GM12878 (cell line): ENCODE measurements around the gene DLG2. TPM values are rescaled to one million over a fixed set of nuclear protein-coding genes. Genes with fewer than 3 reads are reported as not detected.

Source experiments
- ATAC-seq: fragments of 200-7000 bp; cut with Tn5 transposase; 3 replicates; pipeline ENCODE4 v1.9.1; 2020; ENCODE audit warnings: mild to moderate bottlenecking, moderate library complexity
- BruUV-seq: library from RNA; stranded (reverse); fragments of 400-500 nt; replicated peaks from 2 replicates; lab custom pipeline; 2021; lab: Mats Ljungman, UMichigan
- CTCF ChIA-PET: fragments of 300-600 bp; sonication (Branson Sonifier 250); formaldehyde crosslinking; extraction: SDS; loops from one replicate; lab custom pipeline; 2021; ENCODE audit warnings: inconsistent platforms; lab: Yijun Ruan, JAX
- POLR2A ChIA-PET: fragments of 350-600 bp; formaldehyde crosslinking; extraction: SDS; loops from one replicate; lab custom pipeline; 2021; ENCODE audit warnings: inconsistent platforms; lab: Charles Lee
- RAD21 ChIA-PET: fragments of 300-600 bp; sonication (Branson Sonifier 250); formaldehyde crosslinking; loops from one replicate; lab custom pipeline; 2023; ENCODE audit warnings: antibody characterized with exemption; ENCODE audit not compliant: unreplicated experiment; lab: Charles Lee
- SMC1A ChIA-PET: fragments of 300-600 bp; sonication (Branson Sonifier 250); formaldehyde crosslinking; loops from one replicate; lab custom pipeline; 2023; ENCODE audit not compliant: unreplicated experiment, uncharacterized antibody; lab: Charles Lee
- DNase-seq: peaks from one replicate; pipeline ENCODE4 v3.0.0-alpha.2; 2011; ENCODE audit warnings: low read depth, low spot score
- FAIRE-seq: peaks from 3 replicates; lab custom pipeline; 2011; peaks lifted over from hg19 to GRCh38; lab: Jason Lieb, UNC
- H2AFZ ChIP-seq: 2 replicates; pipeline ENCODE4 v1.6.0; 2011; ENCODE audit warnings: low read depth, low read length, control low read depth; ENCODE audit not compliant: control insufficient read depth
- H3K27ac ChIP-seq: 2 replicates; pipeline ENCODE4 v1.5.1; 2011; ENCODE audit warnings: control low read depth; ENCODE audit not compliant: control insufficient read depth, insufficient read depth
- H3K27me3 ChIP-seq, 2 experiments: replicated peaks in 1 of 2; 2 replicates each; pipeline versions ENCODE4 v1.6.0 to v1.6.1; 2011; ENCODE audit warnings: low read length in 1 of 2; ENCODE audit not compliant: control insufficient read depth in 2 of 2, insufficient read depth in 2 of 2
- H3K36me3 ChIP-seq, 2 experiments: 2 replicates each; pipeline ENCODE4 v1.5.1; 2011; ENCODE audit warnings: low read length in 1 of 2; ENCODE audit not compliant: control insufficient read depth in 2 of 2, insufficient read depth in 2 of 2
- H3K4me1 ChIP-seq: 2 replicates; pipeline ENCODE4 v1.6.1; 2011; ENCODE audit warnings: mild to moderate bottlenecking, low read length, moderate library complexity, mixed read lengths; ENCODE audit not compliant: control insufficient read depth, insufficient read depth
- H3K4me2 ChIP-seq: 2 replicates; pipeline ENCODE4 v1.6.0; 2011; ENCODE audit warnings: control low read depth; ENCODE audit not compliant: control insufficient read depth, insufficient read depth
- H3K4me3 ChIP-seq: fragments of 200-600 bp; sonication (generic); 2 replicates; pipeline ENCODE4 v1.5.1; 2016
- H3K79me2 ChIP-seq: 2 replicates; pipeline ENCODE4 v1.6.0; 2011; ENCODE audit warnings: low read length; ENCODE audit not compliant: control insufficient read depth, insufficient read depth
- H3K9ac ChIP-seq: 2 replicates; pipeline ENCODE4 v1.8.0; 2011; ENCODE audit warnings: low read length, control low read depth, mixed read lengths; ENCODE audit not compliant: control insufficient read depth, insufficient read depth
- H3K9me3 ChIP-seq: replicated peaks from 3 replicates; pipeline ENCODE4 v1.5.1; 2011; ENCODE audit warnings: mild to moderate bottlenecking, low read length; ENCODE audit not compliant: control insufficient read depth, insufficient read depth
- H4K20me1 ChIP-seq: 2 replicates; pipeline ENCODE4 v1.6.0; 2011; ENCODE audit not compliant: control insufficient read depth, insufficient read depth
- GATAD2B ChIP-seq: fragments of 450-650 bp; conservative IDR thresholded peaks from 2 replicates; pipeline ENCODE4 v1.6.1; 2017; ENCODE audit warnings: low read depth, mild to moderate bottlenecking, moderate library complexity
- IKZF1 ChIP-seq: fragments of 450-650 bp; conservative IDR thresholded peaks from 2 replicates; pipeline ENCODE4 v1.6.1; 2017; ENCODE audit warnings: antibody characterized with exemption, mild to moderate bottlenecking
- MYB ChIP-seq: fragments of 150-350 bp; IDR thresholded peaks from 2 replicates; pipeline ENCODE4 v1.6.1; 2014; ENCODE audit warnings: mild to moderate bottlenecking, low read depth, low read length, borderline replicate concordance
- RELA ChIP-seq: fragments of 450-650 bp; IDR thresholded peaks from 2 replicates; pipeline ENCODE4 v1.8.0; 2014; ENCODE audit warnings: borderline replicate concordance; ENCODE audit not compliant: partially characterized antibody
- RFX5 ChIP-seq: IDR thresholded peaks from 2 replicates; pipeline ENCODE4 v1.6.1; 2011; ENCODE audit warnings: low read depth, low read length, improper control_type of control experiment
- SRF ChIP-seq, 2 experiments: IDR thresholded peaks; 2 replicates each; pipeline ENCODE4 v1.6.1; 2011; ENCODE audit warnings: low read depth in 2 of 2, low read length in 2 of 2, mild to moderate bottlenecking in 1 of 2, moderate library complexity in 1 of 2
- TCF12 ChIP-seq: IDR thresholded peaks from 2 replicates; pipeline ENCODE4 v1.6.1; 2011; ENCODE audit warnings: low read depth, mild to moderate bottlenecking, low read length
- WGBS: methylation state at CpG from one replicate; pipeline ENCODE4 v1.1.6; 2016; ENCODE audit warnings: low lambda C conversion rate; ENCODE audit not compliant: insufficient replicate concordance, insufficient coverage; ENCODE audit errors: missing lambda C conversion rate; 5-methylcytosine and 5-hydroxymethylcytosine counted together
- in situ Hi-C: fragments of 300-500 bp; cut with MboI; formaldehyde crosslinking; loops from 9 replicates; pipeline ENCODE4 v1.14.3; 2018; ENCODE audit warnings: mixed read lengths
- intact Hi-C: fragments of 100-400 bp; cut with micrococcal nuclease; formaldehyde crosslinking; loops from one replicate; pipeline ENCODE4 v1.14.2; 2022; ENCODE audit not compliant: unreplicated experiment
- polyA plus RNA-seq, 11 experiments: library from polyadenylated mRNA; depleted of rRNA in 4 of 11; unstranded in 6 of 11; stranded (reverse) in 5 of 11; fragments of >200 nt; fragmentation: Nextera tagmentation in 4 of 11; fragmentation: Illumina TruSeq in 1 of 11; extraction: Ambion mirVana in 4 of 11; extraction: Trizol in 1 of 11; gene quantifications; 1 replicate in 1 of 11; 2 replicates in 10 of 11; pipeline versions ENCODE4 v1.2.1 to v1.2.3, GENCODE V29; 2011 to 2016; ENCODE audit warnings: inconsistent platforms in 2 of 11, missing spikeins in 2 of 11, low read depth in 1 of 11
- total RNA-seq, 4 experiments: library from RNA; depleted of rRNA in 3 of 4; stranded (reverse); fragments of >200 nt in 3 of 4; fragmentation: Illumina TruSeq in 1 of 4; extraction: Trizol in 1 of 4; gene quantifications; 2 replicates each; pipeline versions ENCODE4 v1.2.1 to v1.2.3, GENCODE V29; 2013 to 2021
- TF ChIP-seq, protein P1 (sequence below): fragments of 450-650 bp; IDR thresholded peaks from 2 replicates; pipeline ENCODE4 v1.6.1; 2014; ENCODE audit warnings: mild to moderate bottlenecking

Gene DLG2
- total and polyA plus RNA-seq, 10 of the 15 experiments (the other 5 are each of a cell fraction or from before 2014, with no cell fraction given): 0.09 to 0.98 (median 0.35) TPM

DNA sequence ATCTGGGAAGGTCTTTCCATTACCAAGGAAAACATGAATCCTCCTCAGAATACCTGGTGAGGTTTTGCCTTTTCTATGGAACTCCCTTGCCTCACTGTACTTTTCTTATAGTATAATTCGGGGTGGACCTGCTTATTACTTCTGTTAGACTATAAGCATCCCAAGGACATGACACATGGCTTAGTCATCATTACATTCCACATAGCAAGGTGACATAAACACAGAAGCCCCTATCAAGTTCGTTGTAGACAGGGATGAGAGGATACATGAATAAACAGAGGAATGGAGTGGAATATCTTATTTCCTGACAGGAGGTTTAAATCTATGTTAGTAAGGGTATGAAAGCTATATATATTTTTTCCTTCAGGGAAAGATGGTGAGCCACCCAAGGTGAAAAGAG lies 1808.8 kb downstream of the DLG2 start:
- no peaks in the 10 kb centered on the region for H3K79me2 ChIP-seq
- ChIA-PET POLR2A (no interaction called here), CTCF (interaction anchor here (0.9 to 4.5 kb wide), 9 partner anchors 10 to 1101 kb away, joined by 3 to 56 read pairs (median 5); partner anchors contain the start of gene DDIAS), SMC1A (interaction anchor here (1.1 to 2.0 kb wide), 3 partner anchors 9 to 951 kb away, joined by 3 to 6 read pairs (median 3); no protein-coding TSS in a partner anchor), RAD21 (interaction anchor here (1.3 kb wide), 1 partner anchor 526 kb away, joined by 4 read pairs; no protein-coding TSS in a partner anchor)
- TF ChIP-seq GATAD2B (no peak), MYB (no peak), RELA (no peak), SRF (IDR thresholded peaks at IDR 0.05; ENCODE audit: low read depth in 2 of 2, low read length in 2 of 2) (no peak), IKZF1 (no peak), TCF12 (no peak), RFX5 (no peak)
- TF ChIP-seq, protein P1, sequence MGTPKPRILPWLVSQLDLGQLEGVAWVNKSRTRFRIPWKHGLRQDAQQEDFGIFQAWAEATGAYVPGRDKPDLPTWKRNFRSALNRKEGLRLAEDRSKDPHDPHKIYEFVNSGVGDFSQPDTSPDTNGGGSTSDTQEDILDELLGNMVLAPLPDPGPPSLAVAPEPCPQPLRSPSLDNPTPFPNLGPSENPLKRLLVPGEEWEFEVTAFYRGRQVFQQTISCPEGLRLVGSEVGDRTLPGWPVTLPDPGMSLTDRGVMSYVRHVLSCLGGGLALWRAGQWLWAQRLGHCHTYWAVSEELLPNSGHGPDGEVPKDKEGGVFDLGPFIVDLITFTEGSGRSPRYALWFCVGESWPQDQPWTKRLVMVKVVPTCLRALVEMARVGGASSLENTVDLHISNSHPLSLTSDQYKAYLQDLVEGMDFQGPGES: no peak
- no peaks in the 10 kb centered on the region for H3K27me3 ChIP-seq
- H4K20me1 ChIP-seq: no peaks in the 10 kb centered on the region
- DNase-seq: no peak
- no TSS peak for BruUV-seq
- ATAC-seq: no peak
- intact Hi-C loops: loop anchor here (5.0 to 10.0 kb wide), 4 partner anchors 296 to 951 kb away; no protein-coding TSS in a partner anchor
- no peaks in the 10 kb centered on the region for H3K36me3 ChIP-seq
- H3K9ac ChIP-seq: no peak overlapping the region
- no peaks in the 10 kb centered on the region for H3K4me1 ChIP-seq
- 0% methylated on average over 2 of the region's 2 CpGs for WGBS
- H3K9me3 ChIP-seq: no peaks in the 10 kb centered on the region
- no peak overlapping the region for H3K4me3 ChIP-seq
- FAIRE-seq: no peak
- no peak overlapping the region for H3K4me2 ChIP-seq
- in situ Hi-C loops: loop anchor here (5.0 to 10.0 kb wide), 4 partner anchors 531 to 1094 kb away; partner anchors contain the start of gene CCDC90B
- H3K27ac ChIP-seq: no peak overlapping the region
- H2AFZ ChIP-seq: no peak overlapping the region
